Activated T-cell treated with anti-CD3 and anti-CD28 coated beads, Interleukin-2, amount 50 U/mL, for 48 hours (primary cell): ENCODE results near the gene TSPAN7.

ENCODE experiments used
- DNase-seq, 2 experiments: peaks; one replicate each; pipeline ENCODE4 v3.0.0-alpha.2; 2020

The TSPAN7 gene

DNA sequence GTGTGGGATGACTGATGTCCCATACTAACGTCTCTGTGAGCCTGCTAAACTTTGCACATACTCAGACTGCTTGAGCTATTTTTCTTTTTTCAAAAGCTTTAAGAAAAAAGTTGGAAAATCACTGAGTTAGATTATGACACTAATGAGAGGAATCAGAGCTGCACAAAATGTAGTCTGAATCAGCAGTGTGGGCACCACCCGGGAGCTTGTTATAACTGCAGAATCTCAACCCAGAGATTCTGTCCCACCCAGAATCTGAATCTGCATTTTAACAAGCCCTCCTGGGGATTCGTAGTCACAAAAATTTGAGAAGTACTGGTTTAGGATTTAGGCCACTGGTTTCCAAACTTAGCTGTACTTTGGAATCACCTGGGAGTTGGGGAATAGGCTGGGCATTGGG, 137.8 kb downstream of the TSPAN7 start:
- no peak for DNase-seq

DNA sequence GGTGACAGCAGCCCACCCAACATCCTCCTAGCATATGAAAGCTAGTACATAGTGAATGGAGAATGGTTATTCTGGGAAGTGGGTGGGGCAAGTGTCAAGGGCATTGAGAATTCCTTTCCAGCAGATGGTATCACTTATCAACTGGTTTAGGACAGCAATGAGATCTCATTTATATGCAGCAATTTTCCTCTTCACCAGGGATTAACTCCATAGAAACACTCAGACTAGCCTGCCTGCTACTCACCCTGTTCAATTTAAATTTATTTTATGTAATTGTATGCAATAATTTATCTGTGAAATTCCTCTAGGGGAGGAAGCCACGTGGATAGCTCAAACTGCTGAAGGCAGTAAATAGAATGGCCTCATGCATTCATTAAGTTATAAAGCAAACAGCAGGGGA, 138.4 kb downstream of the TSPAN7 start:
- no peak for DNase-seq

DNA sequence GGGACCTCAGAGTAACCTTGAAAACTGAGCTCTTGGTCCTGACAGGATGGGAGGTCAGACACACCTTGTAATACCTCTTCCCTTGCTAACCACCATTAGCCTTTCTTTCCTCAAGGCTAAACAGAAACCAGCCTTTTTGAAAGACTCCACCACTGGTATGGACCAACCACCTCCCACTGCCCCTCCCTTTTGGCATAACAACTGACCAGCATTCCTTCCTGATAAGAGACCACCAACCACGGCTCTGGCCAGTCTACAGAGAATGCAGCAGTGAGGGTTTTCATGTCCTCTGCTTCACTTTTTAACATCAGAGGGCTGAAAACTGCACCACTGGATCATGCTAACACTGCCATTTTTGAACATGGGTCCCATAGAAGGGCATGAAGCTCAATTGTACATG, 139.7 kb downstream of the TSPAN7 start:
- no peak for DNase-seq

DNA sequence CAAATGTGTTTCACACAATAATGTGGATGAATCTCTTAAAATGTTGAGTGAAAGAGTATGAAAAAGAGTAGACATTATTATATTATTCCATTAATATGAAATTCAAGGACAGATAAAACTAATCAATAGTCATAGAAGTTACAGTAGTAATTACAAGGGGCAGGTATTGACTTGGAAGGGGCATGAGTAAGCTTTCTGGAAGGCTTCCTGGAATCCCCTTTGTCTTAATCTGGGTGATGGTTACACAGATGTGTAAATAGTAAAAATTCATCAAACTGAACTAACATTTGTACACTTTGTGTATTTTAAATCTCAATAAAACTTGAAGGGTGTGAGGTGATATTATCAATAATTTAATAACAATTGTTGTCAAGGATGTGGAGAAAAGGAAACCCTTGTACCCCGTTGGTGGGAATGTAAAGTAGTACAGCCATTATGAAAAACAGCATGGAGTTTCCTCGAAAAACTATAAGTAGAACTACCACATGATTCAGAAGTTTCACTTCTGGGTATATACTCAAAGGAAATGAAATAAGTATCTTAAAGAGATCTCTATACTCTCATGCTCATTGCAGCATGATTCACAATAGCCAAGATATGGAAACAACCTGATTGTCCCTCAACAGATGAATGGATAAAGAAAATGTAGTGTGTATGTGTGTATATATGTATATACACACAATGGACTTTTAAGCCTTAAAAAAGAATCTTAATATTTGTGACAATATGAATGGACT, 143.0 kb downstream of the TSPAN7 start:
- no peak for DNase-seq

DNA sequence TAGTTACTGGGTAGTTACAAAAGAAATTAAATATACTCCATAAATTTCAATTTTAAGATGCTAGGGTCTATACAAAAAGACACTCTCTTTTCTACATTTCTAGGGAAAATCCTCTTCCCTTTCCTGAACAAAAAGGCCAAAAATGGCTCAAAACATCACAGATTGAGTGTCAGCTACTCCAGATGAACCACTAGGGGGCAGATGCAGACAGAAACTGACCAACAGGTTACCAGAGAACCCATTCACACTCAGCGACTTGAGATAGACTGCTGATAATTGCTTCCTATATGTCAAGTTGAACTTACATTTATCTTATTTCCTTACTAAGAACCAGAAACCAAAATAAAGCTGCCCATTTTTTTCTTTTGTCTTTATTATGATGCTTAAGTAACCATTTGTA, 156.5 kb downstream of the TSPAN7 start:
- DNase-seq = no peak

DNA sequence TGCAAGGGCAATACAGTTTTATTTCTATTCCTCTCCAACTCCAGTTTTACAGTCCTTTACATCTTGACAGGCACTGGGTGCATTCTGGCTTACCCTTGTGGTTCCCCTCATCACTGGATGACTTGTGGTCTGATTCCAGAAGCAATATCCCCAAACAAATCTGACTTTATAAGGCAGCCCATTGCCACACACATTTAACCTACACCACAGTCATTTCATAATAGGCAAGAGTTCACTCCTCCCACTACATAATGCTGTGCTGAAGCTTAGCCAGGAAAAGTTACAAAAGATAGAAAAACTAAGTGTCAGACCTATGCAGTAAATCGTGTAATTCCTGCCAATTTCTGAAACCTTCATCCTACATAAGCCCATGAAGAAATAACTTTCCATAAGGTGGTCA, 157.0 kb downstream of the TSPAN7 start:
- DNase-seq = no peak

DNA sequence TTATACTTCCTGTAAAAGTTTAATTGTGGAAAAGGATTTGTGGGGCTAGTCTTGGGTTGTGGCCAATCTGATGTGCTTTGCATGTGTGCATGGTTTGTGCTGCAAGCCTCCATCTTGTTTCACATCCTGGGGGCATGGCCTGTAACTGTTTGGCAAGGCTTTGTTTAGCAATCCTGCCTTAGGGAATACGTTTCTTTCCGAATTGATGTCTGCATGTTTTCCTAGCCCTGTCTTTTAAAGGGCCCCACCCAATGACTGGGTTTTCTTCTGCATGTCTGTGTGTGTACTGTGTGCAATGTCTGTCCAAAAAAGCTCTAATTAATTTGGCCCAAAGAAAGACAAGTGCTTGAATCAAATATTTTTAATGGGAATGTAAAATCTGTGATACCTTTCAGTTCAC, 165.3 kb downstream of the TSPAN7 start:
- DNase-seq = no peak

DNA sequence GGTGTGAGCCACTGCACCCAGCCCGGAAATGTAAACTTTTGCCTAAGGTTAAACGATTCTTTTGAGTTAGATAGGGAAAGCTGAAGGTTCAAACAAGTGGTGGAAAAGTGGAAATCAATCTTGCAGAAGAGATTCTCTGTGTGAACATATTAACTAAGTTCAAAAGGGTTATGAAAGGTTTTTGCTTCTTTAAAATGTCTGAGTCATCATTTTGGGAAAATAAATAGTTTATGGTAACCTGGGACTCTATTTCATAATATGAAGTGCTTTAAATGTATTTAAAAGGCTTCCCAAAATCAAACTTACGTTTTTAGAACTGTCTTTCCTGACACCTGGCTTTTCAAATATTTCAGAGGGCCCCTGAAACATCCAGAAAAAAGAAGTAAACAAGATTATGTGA, 166.3 kb downstream of the TSPAN7 start:
- no peak for DNase-seq

DNA sequence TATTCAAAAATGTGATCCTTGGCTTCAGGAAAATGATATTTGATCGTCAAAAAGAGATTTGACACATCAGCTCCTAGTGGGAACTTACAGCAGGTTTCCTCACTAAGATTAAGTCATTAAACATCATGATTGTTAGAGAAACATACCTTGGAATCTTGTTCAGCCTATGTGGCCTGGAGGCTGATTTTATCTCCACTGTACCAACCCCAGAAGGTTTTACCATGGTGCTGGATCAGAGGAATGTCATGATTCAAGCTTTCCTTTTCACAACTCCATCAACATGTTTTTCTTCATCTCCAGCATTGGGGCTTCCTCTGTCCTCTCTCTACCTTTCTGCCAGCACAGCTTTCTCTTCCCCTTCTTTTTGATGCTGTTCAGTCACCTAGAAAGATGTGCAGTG, 171.5 kb downstream of the TSPAN7 start:
- no peak for DNase-seq
